ENCODE measurements around the gene RGS14. TPM values are rescaled to one million over a fixed set of nuclear protein-coding genes. Genes with fewer than 3 reads are reported as not detected.
"Not testable (repeated sequence)": the region's sequence is repeated elsewhere in the genome, so short reads cannot be mapped to it uniquely, and the experiment has no call there.

Gene RGS14
- total and polyA plus RNA-seq, 8 donors = 4.2 to 100 (median 19.0) TPM; not detected in 1

DNA sequence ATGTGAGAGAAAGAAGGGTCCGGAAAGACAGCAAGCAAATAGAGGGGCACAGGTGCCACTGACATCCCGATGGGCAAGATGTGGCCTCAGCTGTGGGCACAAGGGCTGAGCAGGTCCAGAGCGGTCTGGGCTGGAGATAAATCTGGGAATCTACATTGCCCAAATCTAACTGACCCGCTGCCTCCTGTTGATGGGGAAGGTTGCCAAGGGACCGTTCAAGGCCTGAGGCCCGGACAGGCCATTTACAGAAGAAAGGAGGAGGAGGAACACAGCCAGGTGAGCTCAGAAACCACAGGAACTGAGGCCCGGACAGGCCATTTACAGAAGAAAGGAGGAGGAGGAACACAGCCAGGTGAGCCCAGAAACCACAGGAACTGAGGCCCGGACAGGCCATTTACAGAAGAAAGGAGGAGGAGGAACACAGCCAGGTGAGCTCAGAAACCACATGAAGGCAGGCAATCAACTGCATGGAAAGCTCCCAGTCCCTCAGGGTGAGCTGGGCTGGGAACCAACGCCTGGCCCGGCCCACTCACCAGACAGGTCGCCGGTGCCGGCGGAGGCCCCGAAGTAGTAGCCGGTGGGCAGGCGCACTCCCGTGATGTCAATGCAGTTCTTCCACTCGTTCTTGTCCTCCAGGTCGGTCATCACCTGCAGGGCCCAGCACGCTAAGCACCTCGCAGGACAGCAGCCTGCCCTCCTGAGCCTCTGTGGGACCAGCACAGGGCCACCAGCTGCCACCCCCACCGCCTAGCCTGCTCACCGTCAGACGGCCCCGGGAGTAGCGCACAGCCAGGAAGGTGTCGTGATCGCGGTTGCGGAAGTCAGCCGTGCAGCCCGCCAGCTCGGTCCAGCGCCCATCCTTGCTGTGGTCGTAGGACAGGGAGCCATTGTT is 20.9 kb upstream of the RGS14 start:
- TF ChIP-seq, protein P1, sequence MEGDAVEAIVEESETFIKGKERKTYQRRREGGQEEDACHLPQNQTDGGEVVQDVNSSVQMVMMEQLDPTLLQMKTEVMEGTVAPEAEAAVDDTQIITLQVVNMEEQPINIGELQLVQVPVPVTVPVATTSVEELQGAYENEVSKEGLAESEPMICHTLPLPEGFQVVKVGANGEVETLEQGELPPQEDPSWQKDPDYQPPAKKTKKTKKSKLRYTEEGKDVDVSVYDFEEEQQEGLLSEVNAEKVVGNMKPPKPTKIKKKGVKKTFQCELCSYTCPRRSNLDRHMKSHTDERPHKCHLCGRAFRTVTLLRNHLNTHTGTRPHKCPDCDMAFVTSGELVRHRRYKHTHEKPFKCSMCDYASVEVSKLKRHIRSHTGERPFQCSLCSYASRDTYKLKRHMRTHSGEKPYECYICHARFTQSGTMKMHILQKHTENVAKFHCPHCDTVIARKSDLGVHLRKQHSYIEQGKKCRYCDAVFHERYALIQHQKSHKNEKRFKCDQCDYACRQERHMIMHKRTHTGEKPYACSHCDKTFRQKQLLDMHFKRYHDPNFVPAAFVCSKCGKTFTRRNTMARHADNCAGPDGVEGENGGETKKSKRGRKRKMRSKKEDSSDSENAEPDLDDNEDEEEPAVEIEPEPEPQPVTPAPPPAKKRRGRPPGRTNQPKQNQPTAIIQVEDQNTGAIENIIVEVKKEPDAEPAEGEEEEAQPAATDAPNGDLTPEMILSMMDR (IDR thresholded peaks at IDR 0.05) = no peak
- no peak for TF ChIP-seq POLR2AphosphoS5 (IDR thresholded peaks at IDR 0.05)
- H3K4me1 ChIP-seq = peaks cover 0 to 26% (median 2%) of the 10 kb centered on the region in 4 donors
- H3K4me3 ChIP-seq = no peak overlapping the region
- no peak for DNase-seq
- H3K36me3 ChIP-seq = peaks cover 61 to 100% (median 99%) of the 10 kb centered on the region in 4 donors
- no peak overlapping the region for H3K27ac ChIP-seq
- intact Hi-C loops (cut with DNase I; ENCODE audit: low total_unique reads) = no loop called here
- no peaks in the 10 kb centered on the region for H3K9me3 ChIP-seq
- H3K27me3 ChIP-seq = no peaks in the 10 kb centered on the region
- 91 to 94% (median 94%) methylated on average over 31 to 36 of the region's 36 CpGs for WGBS, 5 donors

DNA sequence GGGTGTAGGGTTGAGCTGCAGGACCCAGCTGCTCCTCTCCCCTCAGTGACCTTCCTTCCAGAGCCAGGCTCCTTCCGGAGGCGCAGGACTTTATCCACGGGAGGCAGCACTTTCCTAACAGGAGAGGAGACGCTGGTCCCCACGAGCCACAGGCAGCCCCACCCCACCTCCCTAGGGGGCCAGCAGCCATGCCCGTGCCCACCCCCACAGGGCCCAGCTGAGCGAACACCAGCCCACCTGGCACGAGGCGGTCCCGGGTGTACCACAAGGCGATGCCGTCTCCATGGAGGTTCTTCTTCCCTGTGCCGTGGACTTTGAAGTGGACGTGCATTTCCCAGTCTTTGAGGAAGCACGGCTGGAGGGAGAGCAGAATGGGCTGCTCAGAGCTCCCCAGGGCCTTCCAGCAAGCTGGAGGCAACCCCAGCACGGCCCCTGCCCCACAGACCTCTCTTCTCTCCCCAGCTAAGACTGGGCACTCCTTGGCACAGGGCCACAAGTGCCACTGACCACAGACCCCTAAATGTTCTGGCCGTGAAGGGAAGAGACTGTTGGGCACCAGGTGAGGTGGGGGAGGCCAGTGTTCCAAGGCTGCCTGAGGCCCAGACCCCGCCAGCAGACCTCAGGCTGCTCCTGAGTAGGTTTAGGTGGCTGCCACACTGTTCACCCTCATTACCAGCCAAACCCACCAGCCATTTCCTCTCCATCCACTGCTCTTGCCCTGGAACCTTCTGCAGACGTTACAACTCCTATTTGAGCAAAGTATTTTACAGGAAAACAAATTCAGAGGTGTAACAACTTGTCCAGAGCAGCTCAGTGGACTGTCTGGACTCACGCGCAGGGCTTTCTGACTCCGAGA is 19.2 kb upstream of the RGS14 start:
- intact Hi-C loops (cut with DNase I; ENCODE audit: low total_unique reads) = no loop called here
- TF ChIP-seq POLR2AphosphoS5 (IDR thresholded peaks at IDR 0.05) (no peak), EP300 (IDR thresholded peaks at IDR 0.05) (no peak), POLR2A (IDR thresholded peaks at IDR 0.05) (no peak)
- TF ChIP-seq, protein P1 (IDR thresholded peaks at IDR 0.05) = no peak
- H3K4me1 ChIP-seq = peaks cover 0 to 26% (median 2%) of the 10 kb centered on the region in 4 donors
- WGBS, 5 donors = 88 to 91% (median 90%) methylated on average over 13 to 22 of the region's 22 CpGs
- H3K4me3 ChIP-seq = no peak overlapping the region
- H3K27ac ChIP-seq = peak overlapping the region in 2 of 5 donors; percentile 18 to 35
- H3K9me3 ChIP-seq = no peaks in the 10 kb centered on the region
- no peak for DNase-seq
- H3K27me3 ChIP-seq = no peaks in the 10 kb centered on the region
- peaks cover 58 to 99% (median 99%) of the 10 kb centered on the region in 4 donors for H3K36me3 ChIP-seq

DNA sequence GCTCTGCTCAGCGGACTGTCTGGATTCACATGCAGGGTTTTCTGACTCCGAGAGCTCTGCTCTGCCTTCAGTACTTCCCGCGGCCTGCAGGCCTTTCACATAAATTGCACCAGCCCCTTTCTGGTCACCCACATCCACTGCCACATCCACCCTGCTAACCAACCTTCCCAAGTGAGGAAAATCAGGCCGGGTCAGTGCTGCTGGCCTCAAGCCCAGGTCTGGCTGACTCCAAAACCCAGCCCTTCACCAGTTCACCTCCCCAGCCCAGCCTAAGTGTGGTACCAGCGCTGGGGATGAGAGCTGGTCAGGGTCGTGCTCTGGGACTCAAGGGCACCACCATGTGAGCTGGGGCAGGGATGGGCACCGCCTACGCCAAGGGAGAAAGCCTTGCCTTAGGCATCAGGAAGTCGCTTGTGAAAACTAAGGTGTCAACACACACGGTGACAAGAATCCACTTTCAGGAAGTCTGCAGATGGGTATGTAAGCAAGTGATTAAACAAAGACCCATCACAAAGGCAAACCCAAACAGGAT is 18.6 kb upstream of the RGS14 start:
- peak overlapping the region in 2 of 5 donors; percentile 18 to 35 for H3K27ac ChIP-seq
- intact Hi-C loops (cut with DNase I; ENCODE audit: low total_unique reads) = no loop called here
- H3K36me3 ChIP-seq = peaks cover 51 to 99% (median 97%) of the 10 kb centered on the region in 4 donors
- peaks cover 0 to 26% (median 2%) of the 10 kb centered on the region in 4 donors for H3K4me1 ChIP-seq
- H3K9me3 ChIP-seq = no peaks in the 10 kb centered on the region
- WGBS, 5 donors = 69 to 79% (median 72%) methylated on average over 10 to 11 of the region's 11 CpGs
- DNase-seq = no peak
- no peak overlapping the region for H3K4me3 ChIP-seq
- no peak for TF ChIP-seq POLR2AphosphoS5 (IDR thresholded peaks at IDR 0.05)
- TF ChIP-seq POLR2A (IDR thresholded peaks at IDR 0.05) = no peak
- no peak for TF ChIP-seq EP300 (IDR thresholded peaks at IDR 0.05)
- TF ChIP-seq, protein P1 (IDR thresholded peaks at IDR 0.05) = no peak
- H3K27me3 ChIP-seq = no peaks in the 10 kb centered on the region

DNA sequence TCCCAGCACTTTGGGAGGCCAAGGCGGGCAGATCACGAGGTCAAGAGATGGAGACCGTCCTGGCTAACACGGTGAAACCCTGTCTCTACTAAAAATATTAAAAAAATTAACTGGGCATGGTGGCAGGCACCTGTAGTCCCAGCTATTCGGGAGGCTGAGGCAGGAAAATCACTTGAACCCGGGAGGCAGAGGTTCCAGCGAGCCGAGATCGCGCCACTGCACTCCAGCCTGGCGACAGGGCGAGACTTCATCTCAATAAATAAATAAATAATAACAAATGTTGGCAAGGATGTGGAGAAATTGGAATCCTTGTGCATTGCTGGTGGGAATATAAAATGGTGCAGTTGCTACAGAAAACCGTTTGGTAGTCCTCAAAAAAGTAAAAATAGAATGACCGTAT is 14.7 kb upstream of the RGS14 start:
- WGBS, 5 donors = 89 to 95% (median 94%) methylated on average over 14 of the region's 14 CpGs
- Histone ChIP-seq H3K36me3 (peaks cover 16 to 97% (median 87%) of the 10 kb centered on the region in 4 donors), H3K4me1 (peaks cover 5 to 52% (median 21%) of the 10 kb centered on the region in 4 donors)
- H3K27me3 ChIP-seq; H3K27ac ChIP-seq; DNase-seq; H3K4me3 ChIP-seq; H3K9me3 ChIP-seq; intact Hi-C loops (cut with DNase I; ENCODE audit: low total_unique reads): not testable (repeated sequence)
